WTC11 (cell line): Measurements from ENCODE around the gene CACNA2D1. TPM values are rescaled to one million over a fixed set of nuclear protein-coding genes. Genes with fewer than 3 reads are reported as not detected.
"Not testable (repeated sequence)": the region's sequence is repeated elsewhere in the genome, so short reads cannot be mapped to it uniquely, and the experiment has no call there.

Experiments used
- ATAC-seq: fragments of 200-7000 bp; cut with Tn5 transposase; 2 replicates; pipeline ENCODE4 v1.10.0; 2021; ENCODE audit warnings: mild to moderate bottlenecking, moderate library complexity
- CTCF ChIA-PET: fragments of 300-600 bp; sonication (Branson Sonifier 250); formaldehyde crosslinking; loops from one replicate; lab custom pipeline; 2021; ENCODE audit warnings: antibody characterized with exemption; lab: Charles Lee
- POLR2A ChIA-PET: fragments of 350-600 bp; sonication (Branson Sonifier 250); formaldehyde crosslinking; loops from one replicate; lab custom pipeline; 2021; ENCODE audit warnings: antibody characterized with exemption; lab: Charles Lee
- DNase-seq: peaks from one replicate; pipeline ENCODE4 v3.0.0; 2021; ENCODE audit warnings: low spot score
- H3K27ac Mint-ChIP-seq: 2 replicates; pipeline ENCODE4 v1.8.0; 2021; ENCODE audit warnings: mixed read lengths
- H3K27me3 Mint-ChIP-seq: 2 replicates; pipeline ENCODE4 v1.8.0; 2021; ENCODE audit warnings: low read depth, mild to moderate bottlenecking, moderate library complexity, mixed read lengths
- H3K36me3 Mint-ChIP-seq: 2 replicates; pipeline ENCODE4 v1.8.0; 2021; ENCODE audit warnings: mixed read lengths
- H3K4me1 Mint-ChIP-seq: 2 replicates; pipeline ENCODE4 v1.8.0; 2022; ENCODE audit warnings: mixed read lengths
- H3K4me3 Mint-ChIP-seq: 2 replicates; pipeline ENCODE4 v1.8.0; 2021; ENCODE audit warnings: mild to moderate bottlenecking, moderate library complexity, mixed read lengths
- H3K9me3 Mint-ChIP-seq: 2 replicates; pipeline ENCODE4 v1.8.0; 2021; ENCODE audit warnings: mixed read lengths
- ELF4 ChIP-seq: sonication (generic); formaldehyde crosslinking; IDR thresholded peaks from 2 replicates; pipeline ENCODE4 v1.8.1; 2022; ENCODE audit warnings: low read depth, mild to moderate bottlenecking, moderate library complexity, missing genetic modification reagents
- GABPB1 ChIP-seq: sonication (generic); formaldehyde crosslinking; IDR thresholded peaks from 2 replicates; pipeline ENCODE4 v1.8.1; 2023; ENCODE audit warnings: mild to moderate bottlenecking, missing genetic modification reagents
- GRHL2 ChIP-seq: fragments of 250-450 bp; sonication (Bioruptor Pico); IDR thresholded peaks from 2 replicates; pipeline ENCODE4 v1.8.0; 2022; ENCODE audit warnings: mild to moderate bottlenecking, moderate library complexity; ENCODE audit not compliant: insufficient replicate concordance, severe bottlenecking
- MYBL2 ChIP-seq: sonication (generic); formaldehyde crosslinking; IDR thresholded peaks from 2 replicates; pipeline ENCODE4 v1.8.1; 2023; ENCODE audit warnings: mild to moderate bottlenecking, moderate library complexity, missing genetic modification reagents
- PRRX2 ChIP-seq: fragments of 250-450 bp; sonication (Bioruptor Pico); IDR thresholded peaks from 2 replicates; pipeline ENCODE4 v1.8.0; 2021; ENCODE audit warnings: mild to moderate bottlenecking
- ZNF317 ChIP-seq: sonication (generic); formaldehyde crosslinking; IDR thresholded peaks from 2 replicates; pipeline ENCODE4 v1.8.1; 2023; ENCODE audit warnings: low read depth, mild to moderate bottlenecking, moderate library complexity, missing genetic modification reagents, borderline replicate concordance
- ZNF396 ChIP-seq: fragments of 250-450 bp; sonication (Bioruptor Pico); IDR thresholded peaks from 2 replicates; pipeline ENCODE4 v1.8.0; 2021; ENCODE audit warnings: mild to moderate bottlenecking, moderate library complexity, borderline replicate concordance
- ZNF416 ChIP-seq: fragments of 250-450 bp; sonication (Bioruptor Pico); IDR thresholded peaks from 2 replicates; pipeline ENCODE4 v1.9.0; 2021; ENCODE audit warnings: mild to moderate bottlenecking, inconsistent platforms
- ZNF671 ChIP-seq: fragments of 250-450 bp; sonication (Bioruptor Pico); IDR thresholded peaks from 2 replicates; pipeline ENCODE4 v1.8.0; 2021; ENCODE audit warnings: mild to moderate bottlenecking
- total RNA-seq: library from RNA; stranded (reverse); gene quantifications from 3 replicates; pipeline ENCODE4 v1.2.3, GENCODE V29; 2021
- TF ChIP-seq, protein P1 (sequence below): sonication (generic); formaldehyde crosslinking; IDR thresholded peaks from 2 replicates; pipeline ENCODE4 v1.8.0; 2022; ENCODE audit warnings: missing genetic modification reagents
- TF ChIP-seq, protein P2 (sequence below): sonication (generic); formaldehyde crosslinking; IDR thresholded peaks from 2 replicates; pipeline ENCODE4 v1.8.1; 2022; ENCODE audit warnings: low read depth, missing genetic modification reagents, borderline replicate concordance
- TF ChIP-seq, protein P3 (sequence below): sonication (generic); formaldehyde crosslinking; IDR thresholded peaks from 2 replicates; pipeline ENCODE4 v1.8.1; 2023; ENCODE audit warnings: mild to moderate bottlenecking, missing genetic modification reagents
- TF ChIP-seq, protein P4 (sequence below): fragments of 250-450 bp; sonication (Bioruptor Pico); IDR thresholded peaks from 2 replicates; pipeline ENCODE4 v2.1.2; 2022; ENCODE audit warnings: mild to moderate bottlenecking, moderate library complexity
- TF ChIP-seq, protein P5 (sequence below): fragments of 250-450 bp; sonication (Bioruptor Pico); IDR thresholded peaks from 2 replicates; pipeline ENCODE4 v1.9.0; 2021; ENCODE audit warnings: moderate library complexity, mild to moderate bottlenecking, inconsistent platforms, borderline replicate concordance
- TF ChIP-seq, protein P6 (sequence below): sonication (generic); formaldehyde crosslinking; IDR thresholded peaks from 2 replicates; pipeline ENCODE4 v1.8.1; 2023; ENCODE audit warnings: mild to moderate bottlenecking, missing genetic modification reagents, moderate library complexity
- TF ChIP-seq, protein P7 (sequence below): fragments of 250-450 bp; sonication (Bioruptor Pico); IDR thresholded peaks from 2 replicates; pipeline ENCODE4 v1.9.0; 2021; ENCODE audit warnings: mild to moderate bottlenecking, borderline replicate concordance

The CACNA2D1 gene
- total RNA-seq, 1 experiment from 2014 or later, result 33.3 TPM

DNA sequence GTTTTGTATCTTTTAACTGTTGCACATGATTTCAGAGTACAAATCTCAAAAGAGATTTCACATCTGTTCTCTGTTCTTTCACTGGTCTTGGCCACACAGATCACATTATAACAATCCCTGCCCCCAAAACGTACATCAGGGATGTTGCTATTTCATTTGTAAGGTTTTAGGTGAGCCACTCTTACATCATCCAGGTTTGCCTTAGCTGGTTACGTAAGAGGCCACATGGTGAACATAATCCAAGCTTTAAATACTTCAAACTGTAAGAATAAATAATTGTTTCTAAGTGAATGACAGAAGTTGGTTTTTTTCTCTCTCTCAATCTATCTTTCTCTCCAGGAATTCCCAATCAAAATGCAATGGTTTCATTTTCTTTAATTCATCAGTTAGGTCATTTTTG is 427.8 kb downstream of the CACNA2D1 start:
- H3K4me3 Mint-ChIP-seq, result no peak overlapping the region
- peak overlapping the region; percentile 57; the same call in 1 of the 2 replicates for H3K27ac Mint-ChIP-seq
- no peaks in the 10 kb centered on the region; the same call in 1 of the 2 replicates for H3K4me1 Mint-ChIP-seq
- H3K36me3 Mint-ChIP-seq, result no peaks in the 10 kb centered on the region
- H3K9me3 Mint-ChIP-seq, result no peaks in the 10 kb centered on the region
- CTCF ChIA-PET, result interaction anchor here (1.7 to 3.4 kb wide), 2 partner anchors 516 to 589 kb away, joined by 3 to 16 read pairs; no protein-coding TSS in a partner anchor
- TF ChIP-seq, protein P1, sequence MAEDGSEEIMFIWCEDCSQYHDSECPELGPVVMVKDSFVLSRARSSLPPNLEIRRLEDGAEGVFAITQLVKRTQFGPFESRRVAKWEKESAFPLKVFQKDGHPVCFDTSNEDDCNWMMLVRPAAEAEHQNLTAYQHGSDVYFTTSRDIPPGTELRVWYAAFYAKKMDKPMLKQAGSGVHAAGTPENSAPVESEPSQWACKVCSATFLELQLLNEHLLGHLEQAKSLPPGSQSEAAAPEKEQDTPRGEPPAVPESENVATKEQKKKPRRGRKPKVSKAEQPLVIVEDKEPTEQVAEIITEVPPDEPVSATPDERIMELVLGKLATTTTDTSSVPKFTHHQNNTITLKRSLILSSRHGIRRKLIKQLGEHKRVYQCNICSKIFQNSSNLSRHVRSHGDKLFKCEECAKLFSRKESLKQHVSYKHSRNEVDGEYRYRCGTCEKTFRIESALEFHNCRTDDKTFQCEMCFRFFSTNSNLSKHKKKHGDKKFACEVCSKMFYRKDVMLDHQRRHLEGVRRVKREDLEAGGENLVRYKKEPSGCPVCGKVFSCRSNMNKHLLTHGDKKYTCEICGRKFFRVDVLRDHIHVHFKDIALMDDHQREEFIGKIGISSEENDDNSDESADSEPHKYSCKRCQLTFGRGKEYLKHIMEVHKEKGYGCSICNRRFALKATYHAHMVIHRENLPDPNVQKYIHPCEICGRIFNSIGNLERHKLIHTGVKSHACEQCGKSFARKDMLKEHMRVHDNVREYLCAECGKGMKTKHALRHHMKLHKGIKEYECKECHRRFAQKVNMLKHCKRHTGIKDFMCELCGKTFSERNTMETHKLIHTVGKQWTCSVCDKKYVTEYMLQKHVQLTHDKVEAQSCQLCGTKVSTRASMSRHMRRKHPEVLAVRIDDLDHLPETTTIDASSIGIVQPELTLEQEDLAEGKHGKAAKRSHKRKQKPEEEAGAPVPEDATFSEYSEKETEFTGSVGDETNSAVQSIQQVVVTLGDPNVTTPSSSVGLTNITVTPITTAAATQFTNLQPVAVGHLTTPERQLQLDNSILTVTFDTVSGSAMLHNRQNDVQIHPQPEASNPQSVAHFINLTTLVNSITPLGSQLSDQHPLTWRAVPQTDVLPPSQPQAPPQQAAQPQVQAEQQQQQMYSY (CRISPR knock-in tag), result no peak
- 0 out of 2 replicates have a peak, but pooled peaks have one; percentile 40 for TF ChIP-seq GABPB1 (CRISPR knock-in tag)
- TF ChIP-seq, all 79 proteins: peak for 1
- POLR2A ChIA-PET, result no interaction called here
- H3K27me3 Mint-ChIP-seq, result no peaks in the 10 kb centered on the region
- ATAC-seq, result no peak
- DNase-seq, result no peak

DNA sequence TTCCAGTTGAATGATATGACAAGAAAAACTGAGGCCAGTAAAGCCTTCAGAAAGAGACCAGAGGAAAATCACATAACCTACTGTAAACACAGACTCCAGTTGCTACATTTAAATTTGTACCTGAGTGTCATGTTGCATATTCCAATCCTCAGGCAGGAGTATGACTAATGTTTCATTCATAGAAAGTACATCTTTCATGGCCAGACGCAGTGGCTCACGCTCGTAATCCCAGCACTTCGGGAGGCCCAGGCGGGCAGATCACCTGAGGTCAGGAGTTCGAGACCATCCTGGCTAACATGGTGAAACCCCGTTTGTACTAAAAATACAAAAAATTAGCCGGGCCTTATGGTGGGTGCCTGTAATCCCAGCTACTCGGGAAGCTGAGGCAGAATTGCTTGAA is 429.0 kb downstream of the CACNA2D1 start:
- DNase-seq, H3K36me3 Mint-ChIP-seq, H3K9me3 Mint-ChIP-seq, POLR2A ChIA-PET, H3K27ac Mint-ChIP-seq, H3K4me3 Mint-ChIP-seq, ATAC-seq, H3K4me1 Mint-ChIP-seq, H3K27me3 Mint-ChIP-seq: not testable (repeated sequence)
- CTCF ChIA-PET, result interaction anchor here (1.7 to 3.4 kb wide), 2 partner anchors 515 to 591 kb away, joined by 3 to 16 read pairs; no protein-coding TSS in a partner anchor

DNA sequence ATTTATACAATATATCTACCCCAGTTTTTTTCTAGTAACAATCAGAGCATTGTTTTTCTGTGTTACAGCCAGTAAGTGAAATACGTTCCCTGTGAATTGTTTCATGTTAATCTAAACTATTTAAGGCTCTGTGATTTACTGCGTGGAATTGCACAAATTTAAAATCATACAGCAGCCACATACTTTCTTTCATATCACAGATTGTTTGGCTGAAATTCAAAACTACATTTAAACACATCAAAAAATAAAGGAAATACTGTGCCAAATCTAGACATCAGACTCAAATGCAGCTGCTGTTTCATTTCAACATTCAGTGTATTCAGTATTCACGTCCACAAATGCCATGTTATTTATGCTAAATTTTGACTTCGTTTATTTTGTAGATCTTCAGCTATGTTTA is 431.1 kb downstream of the CACNA2D1 start:
- H3K4me3 Mint-ChIP-seq, result no peak overlapping the region
- ChIA-PET POLR2A (no interaction called here), CTCF (no interaction called here)
- DNase-seq (no peak), ATAC-seq (no peak)
- H3K4me1 Mint-ChIP-seq, result no peaks in the 10 kb centered on the region; the same call in 1 of the 2 replicates
- H3K9me3 Mint-ChIP-seq, result no peaks in the 10 kb centered on the region
- no peaks in the 10 kb centered on the region for H3K36me3 Mint-ChIP-seq
- no peaks in the 10 kb centered on the region for H3K27me3 Mint-ChIP-seq
- H3K27ac Mint-ChIP-seq, result no peak overlapping the region
- TF ChIP-seq GRHL2 (CRISPR knock-in tag), result no peak
- TF ChIP-seq, protein P2, sequence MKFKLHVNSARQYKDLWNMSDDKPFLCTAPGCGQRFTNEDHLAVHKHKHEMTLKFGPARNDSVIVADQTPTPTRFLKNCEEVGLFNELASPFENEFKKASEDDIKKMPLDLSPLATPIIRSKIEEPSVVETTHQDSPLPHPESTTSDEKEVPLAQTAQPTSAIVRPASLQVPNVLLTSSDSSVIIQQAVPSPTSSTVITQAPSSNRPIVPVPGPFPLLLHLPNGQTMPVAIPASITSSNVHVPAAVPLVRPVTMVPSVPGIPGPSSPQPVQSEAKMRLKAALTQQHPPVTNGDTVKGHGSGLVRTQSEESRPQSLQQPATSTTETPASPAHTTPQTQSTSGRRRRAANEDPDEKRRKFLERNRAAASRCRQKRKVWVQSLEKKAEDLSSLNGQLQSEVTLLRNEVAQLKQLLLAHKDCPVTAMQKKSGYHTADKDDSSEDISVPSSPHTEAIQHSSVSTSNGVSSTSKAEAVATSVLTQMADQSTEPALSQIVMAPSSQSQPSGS (CRISPR knock-in tag), result no peak
- TF ChIP-seq, protein P3, sequence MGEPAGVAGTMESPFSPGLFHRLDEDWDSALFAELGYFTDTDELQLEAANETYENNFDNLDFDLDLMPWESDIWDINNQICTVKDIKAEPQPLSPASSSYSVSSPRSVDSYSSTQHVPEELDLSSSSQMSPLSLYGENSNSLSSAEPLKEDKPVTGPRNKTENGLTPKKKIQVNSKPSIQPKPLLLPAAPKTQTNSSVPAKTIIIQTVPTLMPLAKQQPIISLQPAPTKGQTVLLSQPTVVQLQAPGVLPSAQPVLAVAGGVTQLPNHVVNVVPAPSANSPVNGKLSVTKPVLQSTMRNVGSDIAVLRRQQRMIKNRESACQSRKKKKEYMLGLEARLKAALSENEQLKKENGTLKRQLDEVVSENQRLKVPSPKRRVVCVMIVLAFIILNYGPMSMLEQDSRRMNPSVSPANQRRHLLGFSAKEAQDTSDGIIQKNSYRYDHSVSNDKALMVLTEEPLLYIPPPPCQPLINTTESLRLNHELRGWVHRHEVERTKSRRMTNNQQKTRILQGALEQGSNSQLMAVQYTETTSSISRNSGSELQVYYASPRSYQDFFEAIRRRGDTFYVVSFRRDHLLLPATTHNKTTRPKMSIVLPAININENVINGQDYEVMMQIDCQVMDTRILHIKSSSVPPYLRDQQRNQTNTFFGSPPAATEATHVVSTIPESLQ, result no peak
- TF ChIP-seq, protein P4, sequence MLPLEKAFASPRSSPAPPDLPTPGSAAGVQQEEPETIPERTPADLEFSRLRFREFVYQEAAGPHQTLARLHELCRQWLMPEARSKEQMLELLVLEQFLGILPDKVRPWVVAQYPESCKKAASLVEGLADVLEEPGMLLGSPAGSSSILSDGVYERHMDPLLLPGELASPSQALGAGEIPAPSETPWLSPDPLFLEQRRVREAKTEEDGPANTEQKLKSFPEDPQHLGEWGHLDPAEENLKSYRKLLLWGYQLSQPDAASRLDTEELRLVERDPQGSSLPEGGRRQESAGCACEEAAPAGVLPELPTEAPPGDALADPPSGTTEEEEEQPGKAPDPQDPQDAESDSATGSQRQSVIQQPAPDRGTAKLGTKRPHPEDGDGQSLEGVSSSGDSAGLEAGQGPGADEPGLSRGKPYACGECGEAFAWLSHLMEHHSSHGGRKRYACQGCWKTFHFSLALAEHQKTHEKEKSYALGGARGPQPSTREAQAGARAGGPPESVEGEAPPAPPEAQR (CRISPR knock-in tag), result no peak
- TF ChIP-seq ZNF396 (CRISPR knock-in tag), result no peak
- TF ChIP-seq, protein P5, sequence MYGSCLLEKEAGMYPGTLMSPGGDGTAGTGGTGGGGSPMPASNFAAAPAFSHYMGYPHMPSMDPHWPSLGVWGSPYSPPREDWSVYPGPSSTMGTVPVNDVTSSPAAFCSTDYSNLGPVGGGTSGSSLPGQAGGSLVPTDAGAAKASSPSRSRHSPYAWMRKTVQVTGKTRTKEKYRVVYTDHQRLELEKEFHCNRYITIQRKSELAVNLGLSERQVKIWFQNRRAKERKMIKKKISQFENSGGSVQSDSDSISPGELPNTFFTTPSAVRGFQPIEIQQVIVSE (CRISPR knock-in tag), result no peak
- TF ChIP-seq, protein P6, sequence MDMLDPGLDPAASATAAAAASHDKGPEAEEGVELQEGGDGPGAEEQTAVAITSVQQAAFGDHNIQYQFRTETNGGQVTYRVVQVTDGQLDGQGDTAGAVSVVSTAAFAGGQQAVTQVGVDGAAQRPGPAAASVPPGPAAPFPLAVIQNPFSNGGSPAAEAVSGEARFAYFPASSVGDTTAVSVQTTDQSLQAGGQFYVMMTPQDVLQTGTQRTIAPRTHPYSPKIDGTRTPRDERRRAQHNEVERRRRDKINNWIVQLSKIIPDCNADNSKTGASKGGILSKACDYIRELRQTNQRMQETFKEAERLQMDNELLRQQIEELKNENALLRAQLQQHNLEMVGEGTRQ, result no peak
- no peak for TF ChIP-seq PRRX2 (CRISPR knock-in tag)
- no peak for TF ChIP-seq MYBL2
- no peak for TF ChIP-seq ZNF671 (CRISPR knock-in tag)
- TF ChIP-seq, protein P7, sequence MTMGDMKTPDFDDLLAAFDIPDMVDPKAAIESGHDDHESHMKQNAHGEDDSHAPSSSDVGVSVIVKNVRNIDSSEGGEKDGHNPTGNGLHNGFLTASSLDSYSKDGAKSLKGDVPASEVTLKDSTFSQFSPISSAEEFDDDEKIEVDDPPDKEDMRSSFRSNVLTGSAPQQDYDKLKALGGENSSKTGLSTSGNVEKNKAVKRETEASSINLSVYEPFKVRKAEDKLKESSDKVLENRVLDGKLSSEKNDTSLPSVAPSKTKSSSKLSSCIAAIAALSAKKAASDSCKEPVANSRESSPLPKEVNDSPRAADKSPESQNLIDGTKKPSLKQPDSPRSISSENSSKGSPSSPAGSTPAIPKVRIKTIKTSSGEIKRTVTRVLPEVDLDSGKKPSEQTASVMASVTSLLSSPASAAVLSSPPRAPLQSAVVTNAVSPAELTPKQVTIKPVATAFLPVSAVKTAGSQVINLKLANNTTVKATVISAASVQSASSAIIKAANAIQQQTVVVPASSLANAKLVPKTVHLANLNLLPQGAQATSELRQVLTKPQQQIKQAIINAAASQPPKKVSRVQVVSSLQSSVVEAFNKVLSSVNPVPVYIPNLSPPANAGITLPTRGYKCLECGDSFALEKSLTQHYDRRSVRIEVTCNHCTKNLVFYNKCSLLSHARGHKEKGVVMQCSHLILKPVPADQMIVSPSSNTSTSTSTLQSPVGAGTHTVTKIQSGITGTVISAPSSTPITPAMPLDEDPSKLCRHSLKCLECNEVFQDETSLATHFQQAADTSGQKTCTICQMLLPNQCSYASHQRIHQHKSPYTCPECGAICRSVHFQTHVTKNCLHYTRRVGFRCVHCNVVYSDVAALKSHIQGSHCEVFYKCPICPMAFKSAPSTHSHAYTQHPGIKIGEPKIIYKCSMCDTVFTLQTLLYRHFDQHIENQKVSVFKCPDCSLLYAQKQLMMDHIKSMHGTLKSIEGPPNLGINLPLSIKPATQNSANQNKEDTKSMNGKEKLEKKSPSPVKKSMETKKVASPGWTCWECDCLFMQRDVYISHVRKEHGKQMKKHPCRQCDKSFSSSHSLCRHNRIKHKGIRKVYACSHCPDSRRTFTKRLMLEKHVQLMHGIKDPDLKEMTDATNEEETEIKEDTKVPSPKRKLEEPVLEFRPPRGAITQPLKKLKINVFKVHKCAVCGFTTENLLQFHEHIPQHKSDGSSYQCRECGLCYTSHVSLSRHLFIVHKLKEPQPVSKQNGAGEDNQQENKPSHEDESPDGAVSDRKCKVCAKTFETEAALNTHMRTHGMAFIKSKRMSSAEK (CRISPR knock-in tag), result no peak
- TF ChIP-seq ELF4 (CRISPR knock-in tag), result no peak
- no peak for TF ChIP-seq ZNF317 (CRISPR knock-in tag)
- no peak for TF ChIP-seq ZNF416 (CRISPR knock-in tag)
